Renal cortical epithelial cell (primary cell): ENCODE results near the gene TNFAIP8. TPM values are rescaled to one million over a fixed set of nuclear protein-coding genes. Genes with fewer than 3 reads are reported as not detected.
"Not testable (repeated sequence)": the region's sequence is repeated elsewhere in the genome, so short reads cannot be mapped to it uniquely, and the experiment has no call there.

Experiments
- DNase-seq: peaks from one replicate; pipeline ENCODE4 v3.0.0-alpha.2; 2011; ENCODE audit warnings: low read depth
- total RNA-seq: library from RNA; depleted of rRNA; stranded (reverse); fragments of >200 nt; gene quantifications from 2 replicates; pipeline ENCODE4 v1.2.3, GENCODE V29; 2014

The TNFAIP8 gene
- total RNA-seq, 1 donor from 2014 or later, result 57.9 TPM

- DNase-seq, result peak; percentile 52
Observed at GRCh38 chr5:119418606-119419100, 62.8 kb downstream of the TNFAIP8 start.

- DNase-seq, result no peak
Observed at GRCh38 chr5:119420169-119420568, 64.3 kb downstream of the TNFAIP8 start.

DNA sequence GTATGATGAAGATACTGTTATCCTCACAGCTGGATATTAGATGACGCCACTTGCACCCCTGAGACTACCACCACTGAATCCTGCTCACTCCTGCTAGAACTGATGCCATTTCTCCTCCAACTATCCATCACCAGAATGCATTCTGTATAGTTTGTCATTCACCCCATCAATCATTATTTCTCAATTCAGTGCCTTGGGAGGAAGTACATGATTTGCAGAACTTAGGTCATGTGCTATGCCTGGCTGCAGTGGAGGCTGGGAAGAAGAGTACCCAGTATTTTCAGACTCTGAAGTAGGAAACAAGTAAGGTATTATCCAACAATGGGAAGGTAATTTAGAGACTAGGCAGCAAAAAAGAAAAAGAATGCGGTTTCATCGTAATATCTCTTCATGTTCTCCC lies 70.2 kb downstream of the TNFAIP8 start:
- DNase-seq, result no peak

DNA sequence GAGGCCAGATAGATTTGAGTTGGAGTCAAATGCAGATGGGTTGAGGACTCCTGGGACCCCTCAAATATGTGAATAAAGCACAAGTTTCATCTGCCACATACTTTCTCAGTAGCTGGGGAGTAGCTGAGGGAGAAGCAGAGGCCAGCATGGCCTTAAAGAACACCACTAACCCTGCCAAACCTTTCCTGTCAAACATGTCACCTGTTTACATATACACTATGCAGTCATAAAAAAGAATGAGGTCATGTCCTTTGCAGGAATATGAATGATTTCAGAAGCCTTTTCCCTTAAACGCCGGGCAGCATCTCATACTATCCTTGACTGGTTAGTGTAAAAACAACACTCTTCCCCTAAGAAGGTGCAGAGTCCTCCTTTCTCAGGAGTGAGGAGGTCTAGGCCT lies 71.2 kb downstream of the TNFAIP8 start:
- DNase-seq, result no peak

DNA sequence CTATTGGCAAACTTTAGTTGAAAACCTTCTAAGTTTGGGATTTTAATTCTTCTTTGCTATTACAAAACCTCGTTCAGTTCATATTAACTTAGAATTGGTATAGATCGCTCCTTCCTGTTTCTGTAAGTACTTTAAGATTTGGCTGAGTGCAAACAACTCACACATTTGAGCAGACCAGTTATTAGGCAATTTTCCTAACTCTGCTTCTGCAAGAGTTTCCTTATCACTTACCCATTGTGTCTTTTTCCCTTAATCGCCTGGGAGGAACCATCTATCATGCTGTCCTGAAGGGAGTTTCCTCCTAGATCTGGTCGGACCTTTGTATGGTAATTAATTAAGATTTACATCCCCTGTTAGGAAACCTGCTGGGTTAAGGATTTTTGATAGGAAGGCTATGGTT lies 71.8 kb downstream of the TNFAIP8 start:
- not testable (repeated sequence) for DNase-seq

- not testable (repeated sequence) for DNase-seq
Observed at GRCh38 chr5:119428166-119428565, 72.3 kb downstream of the TNFAIP8 start.

DNA sequence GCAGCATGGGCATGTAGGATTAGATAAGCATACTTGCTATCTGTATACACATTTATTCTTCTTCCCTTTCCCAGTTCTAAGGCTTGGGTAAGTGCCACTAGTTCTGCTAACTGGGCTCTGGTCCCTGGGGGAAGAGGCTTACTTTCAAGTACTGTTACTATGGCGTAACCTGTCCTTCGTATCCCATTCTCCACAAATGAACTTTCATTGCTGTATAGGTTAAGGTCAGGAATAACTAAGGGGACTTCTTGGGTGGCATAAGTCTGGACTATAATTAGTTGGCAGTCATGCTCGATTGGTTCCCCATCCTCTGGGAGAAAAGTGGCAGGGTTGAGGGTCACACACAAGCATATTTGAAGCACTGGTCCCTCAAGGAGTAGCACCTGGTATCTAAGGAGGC lies 72.8 kb downstream of the TNFAIP8 start:
- DNase-seq, result not testable (repeated sequence)

DNA sequence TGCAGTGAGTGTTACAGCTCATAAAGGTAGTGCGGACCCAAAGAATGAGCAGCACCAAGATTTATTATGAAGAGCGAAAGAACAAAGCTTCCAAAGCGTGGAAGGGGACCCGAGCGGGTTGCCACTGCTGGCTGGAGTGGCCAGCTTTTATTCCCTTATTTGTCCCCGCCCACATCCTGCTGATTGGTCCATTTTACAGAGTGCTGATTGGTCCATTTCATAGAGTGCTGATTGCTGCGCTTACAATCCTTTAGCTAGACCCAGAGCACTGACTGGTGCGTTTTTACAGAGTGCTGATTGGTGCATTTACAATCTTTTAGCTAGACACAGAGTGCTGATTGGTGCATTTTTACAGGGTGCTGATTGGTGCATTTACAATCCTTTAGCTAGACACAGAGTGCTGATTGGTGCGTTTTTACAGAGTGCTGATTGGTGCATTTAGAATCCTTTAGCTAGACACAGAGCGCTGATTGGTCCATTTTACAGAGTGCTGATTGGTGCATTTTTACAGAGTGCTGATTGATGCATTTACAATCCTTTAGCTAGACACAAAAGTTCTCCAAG lies 76.9 kb downstream of the TNFAIP8 start:
- not testable (repeated sequence) for DNase-seq

GRCh38 chr5:119435436-119436132 lies 79.8 kb downstream of the TNFAIP8 start:
- DNase-seq, result peak; percentile 51

- not testable (repeated sequence) for DNase-seq
Observed at GRCh38 chr5:119437785-119438586, 82.2 kb downstream of the TNFAIP8 start.

- DNase-seq, result not testable (repeated sequence)
Observed at GRCh38 chr5:119438587-119438917, 82.7 kb downstream of the TNFAIP8 start.

- no peak for DNase-seq
Observed at GRCh38 chr5:119439140-119439631, 83.4 kb downstream of the TNFAIP8 start.

DNA sequence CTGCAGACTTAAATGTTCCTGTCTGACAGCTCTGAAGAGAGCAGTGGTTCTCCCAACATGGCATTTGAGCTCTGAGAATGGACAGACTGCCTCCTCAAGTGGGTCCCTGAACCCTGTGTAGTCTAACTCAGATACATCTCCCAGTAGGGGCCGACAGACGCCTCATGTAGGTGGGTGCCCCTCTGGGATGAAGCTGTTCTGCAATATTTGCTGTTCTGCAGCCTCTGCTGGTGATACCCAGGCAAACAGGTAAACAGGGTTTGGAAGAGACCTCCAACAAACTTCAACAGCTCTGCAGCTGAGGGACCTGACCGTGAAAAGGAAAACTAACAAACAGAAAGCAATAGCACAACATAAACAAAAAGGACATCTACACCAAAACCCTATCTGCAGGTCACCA lies 83.8 kb downstream of the TNFAIP8 start:
- not testable (repeated sequence) for DNase-seq

- DNase-seq, result not testable (repeated sequence)
Observed at GRCh38 chr5:119444643-119445042, 88.8 kb downstream of the TNFAIP8 start.

DNA sequence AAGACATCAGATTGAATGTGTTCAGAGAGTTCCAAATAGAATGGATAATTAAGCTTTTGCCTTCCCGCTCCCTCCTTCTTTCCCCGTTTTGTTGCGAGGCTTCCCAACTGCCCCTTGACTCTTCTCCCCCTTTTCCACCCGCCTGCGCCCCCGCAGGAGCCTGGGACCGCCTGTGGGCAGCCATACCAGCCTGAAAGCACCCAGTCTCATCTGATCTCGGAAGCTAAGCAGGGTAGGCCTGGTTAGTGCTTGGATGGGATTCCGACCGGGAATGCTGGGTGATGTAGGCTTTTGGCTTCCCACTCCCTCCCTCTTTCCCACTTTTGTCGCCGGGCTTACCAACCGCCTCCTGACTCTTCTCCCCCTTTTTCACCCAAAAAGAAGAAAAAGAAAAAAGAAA lies 89.7 kb downstream of the TNFAIP8 start:
- no peak for DNase-seq

Other genes with a start within 250 kb of the TNFAIP8 start
- 225 and 259 TPM in 2 replicates for gene HSD17B4, start 96.5 kb downstream of the TNFAIP8 start, total RNA-seq